A549 (cell line): Measurements from ENCODE around the gene PTPRD.

Experiments
- CBX2 ChIP-seq: fragments of 200-600 bp; sonication (generic); IDR thresholded peaks from 2 replicates; pipeline ENCODE4 v1.6.1; 2016; ENCODE audit warnings: low read depth, mild to moderate bottlenecking, borderline replicate concordance
- CTCF ChIP-seq: fragments of >200 bp; sonication (Bioruptor Twin); formaldehyde crosslinking; IDR thresholded peaks from 3 replicates; pipeline ENCODE4 v1.5.1; 2016
- EP300 ChIP-seq, 2 experiments: fragments of >200 bp; sonication (Bioruptor Twin); formaldehyde crosslinking; IDR thresholded peaks; 2 replicates in 1 of 2; 3 replicates in 1 of 2; pipeline ENCODE4 v1.6.1; 2016 to 2017
- KDM1A ChIP-seq: fragments of 200-600 bp; sonication (generic); IDR thresholded peaks from 2 replicates; pipeline ENCODE4 v1.6.1; 2016; ENCODE audit warnings: low read depth, mild to moderate bottlenecking
- SMC3 ChIP-seq: fragments of >200 bp; sonication (Bioruptor Twin); formaldehyde crosslinking; IDR thresholded peaks from 3 replicates; pipeline ENCODE4 v1.6.1; 2018; ENCODE audit warnings: inconsistent platforms

GRCh38 chr9:10438955-10439354, 173.8 kb downstream of the PTPRD start:
- TF ChIP-seq CTCF (no peak), SMC3 (no peak), EP300 (IDR thresholded peaks at IDR 0.05) (no peak), CBX2 (no peak), KDM1A (no peak)
